Gastrocnemius medialis (tissue), 4 donors: ENCODE data around the gene GJC2. TPM values are rescaled to one million over a fixed set of nuclear protein-coding genes. Genes with fewer than 3 reads are reported as not detected.

Source experiments
- ATAC-seq, 2 donors: fragments of 150-250 bp; one replicate each; pipeline ENCODE4 v1.9.1; 2016
- DNase-seq, 2 donors: peaks; one replicate each; pipeline ENCODE4 v3.0.0-alpha.2; 2019
- H3K27ac ChIP-seq, 4 donors: fragments of 200-600 bp; sonication (generic); 1 replicate in 1 of 4; 2 replicates in 3 of 4; pipeline ENCODE4 v1.5.1; 2016 to 2018; ENCODE audit warnings: mild to moderate bottlenecking in 2 of 4, moderate library complexity in 1 of 4
- H3K27me3 ChIP-seq, 3 donors: fragments of 200-600 bp; sonication (generic) in 2 of 3; 1 replicate in 1 of 3; 2 replicates in 2 of 3; pipeline versions ENCODE4 v1.5.1 to v1.6.0; 2016 to 2019; ENCODE audit warnings: mild to moderate bottlenecking in 1 of 3, moderate library complexity in 1 of 3
- H3K36me3 ChIP-seq, 2 donors: fragments of 200-600 bp; sonication (generic) in 1 of 2; one replicate each; pipeline ENCODE4 v1.5.1; 2017 to 2018
- H3K4me1 ChIP-seq, 2 donors: fragments of 200-600 bp; sonication (generic) in 1 of 2; one replicate each; pipeline ENCODE4 v1.5.1; 2016 to 2017; ENCODE audit warnings: mild to moderate bottlenecking in 2 of 2
- H3K4me3 ChIP-seq, 4 donors: fragments of 200-600 bp; sonication (generic) in 3 of 4; 1 replicate in 1 of 4; 2 replicates in 3 of 4; pipeline ENCODE4 v1.5.1; 2016 to 2019; ENCODE audit warnings: mild to moderate bottlenecking in 2 of 4
- H3K9me3 ChIP-seq, 3 donors: fragments of 200-600 bp; sonication (generic) in 2 of 3; 1 replicate in 1 of 3; 2 replicates in 2 of 3; pipeline ENCODE4 v1.5.1; 2016 to 2019
- POLR2A ChIP-seq, 2 donors: fragments of 450-650 bp; IDR thresholded peaks; one replicate each; pipeline ENCODE4 v1.6.1; 2017; ENCODE audit warnings: antibody characterized with exemption in 2 of 2, mild to moderate bottlenecking in 2 of 2, moderate library complexity in 2 of 2
- in situ Hi-C, 4 donors: fragments of 200-750 bp; cut with MboI; loops; one replicate each; pipeline versions ENCODE4 v1.15.0 to v1.8.0; 2017; ENCODE audit warnings: low sequenced_read_pairs in 4 of 4
- intact Hi-C: fragments of 100-400 bp; cut with DNase I; formaldehyde crosslinking; loops from one replicate; pipeline ENCODE4 v1.15.1; 2023; ENCODE audit warnings: low total_unique reads
- total RNA-seq, 4 donors: library from RNA; depleted of rRNA; stranded (reverse); fragments of >200 nt; gene quantifications; one replicate each; pipeline versions ENCODE4 v1.1.0 to v1.2.3, GENCODE V29; 2016
- TF ChIP-seq, protein P1 (sequence below), 5 experiments: fragments of 450-650 bp in 3 of 5; fragments of 200-600 bp in 2 of 5; sonication (generic) in 2 of 5; IDR thresholded peaks in 4 of 5; conservative IDR thresholded peaks in 1 of 5; 1 replicate in 4 of 5; 2 replicates in 1 of 5; pipeline ENCODE4 v1.5.1; 2016 to 2019; ENCODE audit warnings: antibody characterized with exemption in 5 of 5, mild to moderate bottlenecking in 3 of 5, moderate library complexity in 3 of 5

Gene GJC2
- under 1 TPM in 2 of 4 donors, not detected in 2; 0.26 to 0.64 TPM for total RNA-seq

DNA sequence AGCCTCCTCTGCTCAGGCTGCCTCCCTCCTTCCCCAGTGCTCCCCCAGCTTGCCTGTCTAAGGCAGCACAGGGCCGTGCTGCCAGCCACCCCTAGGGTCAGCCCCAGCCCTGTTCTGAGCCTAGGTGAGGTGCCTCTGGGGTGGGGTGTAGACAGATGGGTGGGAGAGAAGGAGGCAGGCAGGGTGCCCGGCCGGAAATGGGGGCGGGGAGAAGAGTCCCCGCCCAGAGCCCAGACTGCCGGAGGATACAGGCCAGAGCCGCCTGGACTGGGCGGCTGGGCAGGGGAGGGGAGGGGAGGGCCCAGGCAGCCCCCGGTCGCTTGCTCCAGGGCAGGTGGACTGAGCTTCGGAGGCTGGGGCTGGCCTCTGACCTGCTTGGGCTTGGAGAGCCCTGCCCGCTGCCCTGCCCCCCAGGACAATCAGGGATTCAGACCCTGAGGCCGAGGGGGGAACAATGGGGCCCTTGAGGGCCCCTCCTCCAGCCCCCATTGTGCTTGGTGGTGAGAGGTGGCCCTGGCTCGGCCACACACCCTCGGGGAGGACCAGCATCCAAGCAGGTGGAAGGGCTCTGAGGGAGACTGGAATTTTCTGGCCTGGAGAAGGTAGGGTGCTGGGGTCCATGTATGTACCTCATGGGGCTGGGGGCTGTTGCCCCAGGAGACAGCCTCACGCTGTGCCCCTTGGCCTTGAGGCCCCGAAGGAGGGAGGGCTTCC is at the start of gene GJC2:
GJC2 (plus strand) TSS at position 525 of the 714 bp plus-strand sequence. CDS start 7,829 bp downstream, outside the sequence.
- intact Hi-C loops: no loop called here
- Histone ChIP-seq H3K4me1 (peaks cover 0 to 4% of the 10 kb centered on the region in 2 donors), H3K9me3 (no peaks in the 10 kb centered on the region), H3K4me3 (no peak within 1 kb of the TSS), H3K27me3 (no peaks in the 10 kb centered on the region), H3K36me3 (peaks cover 0 to 30% of the 10 kb centered on the region in 2 donors), H3K27ac (peak within 1 kb of the TSS; percentile 56 to 70 (median 65))
- DNase-seq (peak in 1 of 2 donors; percentile 25), ATAC-seq (peak in 1 of 2 donors; percentile 41)
- in situ Hi-C loops: no loop called here
- no peak for TF ChIP-seq POLR2A (IDR thresholded peaks at IDR 0.05)
- TF ChIP-seq, protein P1, sequence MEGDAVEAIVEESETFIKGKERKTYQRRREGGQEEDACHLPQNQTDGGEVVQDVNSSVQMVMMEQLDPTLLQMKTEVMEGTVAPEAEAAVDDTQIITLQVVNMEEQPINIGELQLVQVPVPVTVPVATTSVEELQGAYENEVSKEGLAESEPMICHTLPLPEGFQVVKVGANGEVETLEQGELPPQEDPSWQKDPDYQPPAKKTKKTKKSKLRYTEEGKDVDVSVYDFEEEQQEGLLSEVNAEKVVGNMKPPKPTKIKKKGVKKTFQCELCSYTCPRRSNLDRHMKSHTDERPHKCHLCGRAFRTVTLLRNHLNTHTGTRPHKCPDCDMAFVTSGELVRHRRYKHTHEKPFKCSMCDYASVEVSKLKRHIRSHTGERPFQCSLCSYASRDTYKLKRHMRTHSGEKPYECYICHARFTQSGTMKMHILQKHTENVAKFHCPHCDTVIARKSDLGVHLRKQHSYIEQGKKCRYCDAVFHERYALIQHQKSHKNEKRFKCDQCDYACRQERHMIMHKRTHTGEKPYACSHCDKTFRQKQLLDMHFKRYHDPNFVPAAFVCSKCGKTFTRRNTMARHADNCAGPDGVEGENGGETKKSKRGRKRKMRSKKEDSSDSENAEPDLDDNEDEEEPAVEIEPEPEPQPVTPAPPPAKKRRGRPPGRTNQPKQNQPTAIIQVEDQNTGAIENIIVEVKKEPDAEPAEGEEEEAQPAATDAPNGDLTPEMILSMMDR (IDR thresholded peaks at IDR 0.05 in 4 of 5, conservative IDR thresholded peaks at IDR 0.05 in 1 of 5): no peak

GRCh38 chr1:228100822-228101613 is 48.7 kb upstream of the GJC2 start:
- intact Hi-C loops (loop anchor here (10.0 kb wide), 2 partner anchors 304 to 384 kb away; partner anchors contain the start of genes RNF187 and TRIM11), in situ Hi-C loops (no loop called here)
- Histone ChIP-seq H3K9me3 (no peaks in the 10 kb centered on the region), H3K27me3 (no peaks in the 10 kb centered on the region), H3K27ac (peak overlapping the region in 3 of 4 donors; percentile 45 to 97 (median 81)), H3K4me3 (no peak overlapping the region), H3K36me3 (peaks cover 0 to 39% of the 10 kb centered on the region in 2 donors), H3K4me1 (peaks cover 14 to 21% of the 10 kb centered on the region in 2 donors)
- ATAC-seq (no peak), DNase-seq (no peak)
- TF ChIP-seq POLR2A (IDR thresholded peaks at IDR 0.05): no peak
- TF ChIP-seq, protein P1 (IDR thresholded peaks at IDR 0.05 in 4 of 5, conservative IDR thresholded peaks at IDR 0.05 in 1 of 5): no peak

GRCh38 chr1:228101614-228101993 is 48.1 kb upstream of the GJC2 start:
- Histone ChIP-seq H3K9me3 (no peaks in the 10 kb centered on the region), H3K36me3 (peaks cover 0 to 45% of the 10 kb centered on the region in 2 donors), H3K27me3 (no peaks in the 10 kb centered on the region), H3K4me3 (peak overlapping the region in 1 of 4 donors; percentile 92), H3K27ac (peak overlapping the region; percentile 81 to 97 (median 90)), H3K4me1 (peaks cover 14 to 21% of the 10 kb centered on the region in 2 donors)
- TF ChIP-seq, protein P1 (IDR thresholded peaks at IDR 0.05 in 4 of 5, conservative IDR thresholded peaks at IDR 0.05 in 1 of 5): no peak
- TF ChIP-seq POLR2A (IDR thresholded peaks at IDR 0.05): no peak
- ATAC-seq: no peak
- no peak for DNase-seq
- intact Hi-C loops (loop anchor here (10.0 kb wide), 2 partner anchors 303 to 383 kb away; partner anchors contain the start of genes RNF187 and TRIM11), in situ Hi-C loops (no loop called here)

GRCh38 chr1:228101994-228102790 is 47.5 kb upstream of the GJC2 start:
- TF ChIP-seq, protein P1 (IDR thresholded peaks at IDR 0.05 in 4 of 5, conservative IDR thresholded peaks at IDR 0.05 in 1 of 5): no peak
- no peak for TF ChIP-seq POLR2A (IDR thresholded peaks at IDR 0.05)
- in situ Hi-C loops (no loop called here), intact Hi-C loops (loop anchor here (10.0 kb wide), 2 partner anchors 303 to 383 kb away; partner anchors contain the start of genes RNF187 and TRIM11)
- H3K27ac ChIP-seq: peak overlapping the region; percentile 81 to 97 (median 90)
- peak in 1 of 2 donors; percentile 10 for ATAC-seq
- H3K4me1 ChIP-seq: peaks cover 14 to 21% of the 10 kb centered on the region in 2 donors
- peak overlapping the region; percentile 69 to 98 (median 86) for H3K4me3 ChIP-seq
- DNase-seq: no peak
- peaks cover 0 to 51% of the 10 kb centered on the region in 2 donors for H3K36me3 ChIP-seq
- no peaks in the 10 kb centered on the region for H3K27me3 ChIP-seq
- H3K9me3 ChIP-seq: no peaks in the 10 kb centered on the region
